Measurements from ENCODE around the gene ZHX3.
A peak's percentile ranks its signal among the peaks of the same experiment; 100 is the strongest.

The ZHX3 gene

GRCh38 chr20:41340327-41341055, 23.0 kb upstream of the ZHX3 start, which contains the start of gene LPIN3:
TSS of gene LPIN3 (plus strand) at chr20:41340821. CDS start at chr20:41345804, 4,983 bp downstream.
- no peaks in the 10 kb centered on the region for H3K9me3 ChIP-seq (ENCODE audit: insufficient read depth, low read depth, low read length)
- peak within 1 kb of the TSS; percentile 67 for H3K4me3 ChIP-seq (ENCODE audit: low read length)
- no peak within 1 kb of the TSS for H3K27ac ChIP-seq (ENCODE audit: low read length)
- H3K27me3 ChIP-seq (ENCODE audit: insufficient read depth, low read length): peaks cover 12% of the 10 kb centered on the region
- H3K36me3 ChIP-seq (ENCODE audit: insufficient read depth, low read depth, low read length): no peaks in the 10 kb centered on the region
- peak within 1 kb of the TSS; percentile 13; the same call in 1 of the 2 replicates for H3K9ac ChIP-seq (ENCODE audit: low read depth, low read length)
- H3K4me1 ChIP-seq (ENCODE audit: insufficient read depth, low read length): no peaks in the 10 kb centered on the region

GRCh38 chr20:41339957-41340326, 22.4 kb upstream of the ZHX3 start:
- Histone ChIP-seq H3K27me3 (ENCODE audit: insufficient read depth, low read length) (peaks cover 12% of the 10 kb centered on the region), H3K27ac (ENCODE audit: low read length) (no peak overlapping the region), H3K9ac (ENCODE audit: low read depth, low read length) (peak overlapping the region; percentile 13; the same call in 1 of the 2 replicates), H3K4me1 (ENCODE audit: insufficient read depth, low read length) (no peaks in the 10 kb centered on the region), H3K9me3 (ENCODE audit: insufficient read depth, low read depth, low read length) (no peaks in the 10 kb centered on the region), H3K36me3 (ENCODE audit: insufficient read depth, low read depth, low read length) (no peaks in the 10 kb centered on the region), H3K4me3 (ENCODE audit: low read length) (peak overlapping the region; percentile 67)

GRCh38 chr20:41336711-41337492, 19.4 kb upstream of the ZHX3 start:
- no peaks in the 10 kb centered on the region for H3K4me1 ChIP-seq (ENCODE audit: insufficient read depth, low read length)
- no peak overlapping the region for H3K9ac ChIP-seq (ENCODE audit: low read depth, low read length)
- H3K9me3 ChIP-seq (ENCODE audit: insufficient read depth, low read depth, low read length): no peaks in the 10 kb centered on the region
- no peaks in the 10 kb centered on the region for H3K36me3 ChIP-seq (ENCODE audit: insufficient read depth, low read depth, low read length)
- no peak overlapping the region for H3K4me3 ChIP-seq (ENCODE audit: low read length)
- H3K27me3 ChIP-seq (ENCODE audit: insufficient read depth, low read length): peaks cover 12% of the 10 kb centered on the region
- no peak overlapping the region for H3K27ac ChIP-seq (ENCODE audit: low read length)

GRCh38 chr20:41335591-41335990, 18.1 kb upstream of the ZHX3 start:
- no peak overlapping the region for H3K27ac ChIP-seq (ENCODE audit: low read length)
- H3K36me3 ChIP-seq (ENCODE audit: insufficient read depth, low read depth, low read length): no peaks in the 10 kb centered on the region
- no peaks in the 10 kb centered on the region for H3K9me3 ChIP-seq (ENCODE audit: insufficient read depth, low read depth, low read length)
- H3K27me3 ChIP-seq (ENCODE audit: insufficient read depth, low read length): peaks cover 12% of the 10 kb centered on the region
- no peak overlapping the region for H3K4me3 ChIP-seq (ENCODE audit: low read length)
- no peak overlapping the region for H3K9ac ChIP-seq (ENCODE audit: low read depth, low read length)
- no peaks in the 10 kb centered on the region for H3K4me1 ChIP-seq (ENCODE audit: insufficient read depth, low read length)

- no peak overlapping the region for H3K9ac ChIP-seq (ENCODE audit: low read depth, low read length)
- no peak overlapping the region for H3K4me3 ChIP-seq (ENCODE audit: low read length)
- H3K27ac ChIP-seq (ENCODE audit: low read length): no peak overlapping the region
- no peaks in the 10 kb centered on the region; the same call in 1 of the 2 replicates for H3K4me1 ChIP-seq (ENCODE audit: insufficient read depth, low read length)
- no peaks in the 10 kb centered on the region for H3K36me3 ChIP-seq (ENCODE audit: insufficient read depth, low read depth, low read length)
- no peaks in the 10 kb centered on the region for H3K9me3 ChIP-seq (ENCODE audit: insufficient read depth, low read depth, low read length)
- H3K27me3 ChIP-seq (ENCODE audit: insufficient read depth, low read length): peaks cover 15% of the 10 kb centered on the region
These were observed 17.2 kb upstream of the ZHX3 start for GRCh38 chr20:41334443-41335421.

GRCh38 chr20:41334036-41334435, 16.5 kb upstream of the ZHX3 start:
- no peaks in the 10 kb centered on the region for H3K9me3 ChIP-seq (ENCODE audit: insufficient read depth, low read depth, low read length)
- H3K27ac ChIP-seq (ENCODE audit: low read length): no peak overlapping the region
- H3K4me1 ChIP-seq (ENCODE audit: insufficient read depth, low read length): no peaks in the 10 kb centered on the region; the same call in 1 of the 2 replicates
- H3K4me3 ChIP-seq (ENCODE audit: low read length): no peak overlapping the region
- H3K9ac ChIP-seq (ENCODE audit: low read depth, low read length): no peak overlapping the region
- peaks cover 9% of the 10 kb centered on the region for H3K27me3 ChIP-seq (ENCODE audit: insufficient read depth, low read length)
- no peaks in the 10 kb centered on the region for H3K36me3 ChIP-seq (ENCODE audit: insufficient read depth, low read depth, low read length)

GRCh38 chr20:41331731-41332130, 14.2 kb upstream of the ZHX3 start:
- Histone ChIP-seq H3K27ac (ENCODE audit: low read length) (no peak overlapping the region), H3K36me3 (ENCODE audit: insufficient read depth, low read depth, low read length) (no peaks in the 10 kb centered on the region), H3K4me1 (ENCODE audit: insufficient read depth, low read length) (no peaks in the 10 kb centered on the region; the same call in 1 of the 2 replicates), H3K9ac (ENCODE audit: low read depth, low read length) (no peak overlapping the region), H3K4me3 (ENCODE audit: low read length) (no peak overlapping the region), H3K27me3 (ENCODE audit: insufficient read depth, low read length) (peaks cover 5% of the 10 kb centered on the region; the same call in 1 of the 2 replicates), H3K9me3 (ENCODE audit: insufficient read depth, low read depth, low read length) (no peaks in the 10 kb centered on the region)

- Histone ChIP-seq H3K27me3 (ENCODE audit: insufficient read depth, low read length) (peaks cover 5% of the 10 kb centered on the region; the same call in 1 of the 2 replicates), H3K9me3 (ENCODE audit: insufficient read depth, low read depth, low read length) (no peaks in the 10 kb centered on the region), H3K27ac (ENCODE audit: low read length) (no peak overlapping the region), H3K4me3 (ENCODE audit: low read length) (no peak overlapping the region), H3K36me3 (ENCODE audit: insufficient read depth, low read depth, low read length) (no peaks in the 10 kb centered on the region), H3K4me1 (ENCODE audit: insufficient read depth, low read length) (no peaks in the 10 kb centered on the region; the same call in 1 of the 2 replicates), H3K9ac (ENCODE audit: low read depth, low read length) (no peak overlapping the region)
These were observed 13.4 kb upstream of the ZHX3 start for GRCh38 chr20:41330941-41331340.

GRCh38 chr20:41330343-41330720, 12.8 kb upstream of the ZHX3 start:
- H3K4me1 ChIP-seq (ENCODE audit: insufficient read depth, low read length): no peaks in the 10 kb centered on the region; the same call in 1 of the 2 replicates
- H3K27me3 ChIP-seq (ENCODE audit: insufficient read depth, low read length): peaks cover 5% of the 10 kb centered on the region; the same call in 1 of the 2 replicates
- H3K4me3 ChIP-seq (ENCODE audit: low read length): no peak overlapping the region
- no peak overlapping the region for H3K27ac ChIP-seq (ENCODE audit: low read length)
- no peaks in the 10 kb centered on the region for H3K9me3 ChIP-seq (ENCODE audit: insufficient read depth, low read depth, low read length)
- H3K36me3 ChIP-seq (ENCODE audit: insufficient read depth, low read depth, low read length): no peaks in the 10 kb centered on the region
- H3K9ac ChIP-seq (ENCODE audit: low read depth, low read length): no peak overlapping the region

GRCh38 chr20:41329435-41330342, 12.2 kb upstream of the ZHX3 start:
- Histone ChIP-seq H3K4me1 (ENCODE audit: insufficient read depth, low read length) (no peaks in the 10 kb centered on the region; the same call in 1 of the 2 replicates), H3K4me3 (ENCODE audit: low read length) (no peak overlapping the region), H3K27me3 (ENCODE audit: insufficient read depth, low read length) (peaks cover 5% of the 10 kb centered on the region; the same call in 1 of the 2 replicates), H3K9ac (ENCODE audit: low read depth, low read length) (no peak overlapping the region), H3K9me3 (ENCODE audit: insufficient read depth, low read depth, low read length) (no peaks in the 10 kb centered on the region), H3K36me3 (ENCODE audit: insufficient read depth, low read depth, low read length) (no peaks in the 10 kb centered on the region), H3K27ac (ENCODE audit: low read length) (no peak overlapping the region)

All from iPS-20b (cell line).